GM21723 (cell line): ENCODE results near the gene IFNLR1.

Experiments
- ATAC-seq: cut with Tn5 transposase; IDR thresholded peaks from one replicate; pipeline ENCODE4 v1.9.1; 2021; ENCODE audit warnings: mild to moderate bottlenecking, moderate library complexity; ENCODE audit not compliant: unreplicated experiment

The IFNLR1 gene

DNA sequence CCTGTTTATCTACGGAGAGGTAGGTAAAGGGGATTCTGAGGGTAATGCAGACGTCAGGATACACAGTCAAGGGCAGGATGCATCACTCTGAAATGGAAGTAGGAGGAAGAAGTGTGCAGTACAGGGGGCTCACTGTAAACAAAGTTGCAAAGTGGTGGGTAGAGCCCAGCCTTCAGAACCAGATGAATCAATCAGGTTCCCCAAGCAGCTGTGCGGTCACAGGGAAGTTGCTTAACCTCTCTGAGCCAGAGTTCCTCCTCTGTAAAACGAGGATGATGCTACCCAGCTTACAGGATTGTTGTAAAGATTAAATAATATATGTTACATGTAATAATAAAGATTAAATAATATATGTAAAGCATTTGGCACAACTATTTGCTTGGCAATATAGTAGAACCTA is 61.6 kb downstream of the IFNLR1 start:
- no peak for ATAC-seq

DNA sequence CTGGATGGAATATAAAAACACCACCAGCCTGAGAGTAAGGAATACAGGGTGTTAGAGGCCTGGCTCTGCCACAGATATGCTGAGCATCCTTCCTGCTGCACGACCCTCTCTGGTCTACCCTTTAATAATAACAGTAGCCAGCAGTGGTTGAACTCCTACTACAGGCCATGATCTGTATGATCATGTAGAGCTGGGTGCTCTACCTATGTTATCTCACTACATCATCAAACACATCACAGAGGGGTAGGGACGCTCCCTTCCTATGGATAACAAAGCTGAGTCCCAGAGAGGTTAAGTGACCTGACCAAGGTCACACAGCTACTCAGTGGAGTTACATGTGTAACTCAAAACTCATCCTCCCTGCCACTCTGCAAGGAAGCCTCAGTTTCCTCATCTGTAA is 62.1 kb downstream of the IFNLR1 start:
- no peak for ATAC-seq

DNA sequence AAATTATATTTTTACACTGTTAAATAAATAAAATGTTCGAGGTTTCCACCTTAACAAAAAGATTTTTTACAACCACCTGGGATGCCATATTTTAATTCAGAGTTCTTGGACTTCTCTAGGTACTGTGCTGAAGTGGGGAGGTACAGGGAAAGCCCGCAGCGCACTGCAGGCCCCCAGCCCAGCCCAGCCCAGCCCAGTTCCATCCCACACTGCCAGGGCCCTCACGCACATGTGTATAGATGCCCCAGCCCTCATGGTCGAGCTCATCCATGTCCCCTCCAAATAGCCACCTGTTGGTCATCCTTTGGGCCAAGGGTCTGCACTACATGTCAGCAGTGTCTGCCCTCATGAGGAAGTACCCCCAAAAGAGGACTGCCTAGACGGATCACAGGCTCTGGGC is 63.5 kb downstream of the IFNLR1 start:
- no peak for ATAC-seq

GRCh38 chr1:24122776-24123175 is 64.3 kb downstream of the IFNLR1 start:
- no peak for ATAC-seq

- no peak for ATAC-seq
Observed at GRCh38 chr1:24121406-24121805, 65.7 kb downstream of the IFNLR1 start.

DNA sequence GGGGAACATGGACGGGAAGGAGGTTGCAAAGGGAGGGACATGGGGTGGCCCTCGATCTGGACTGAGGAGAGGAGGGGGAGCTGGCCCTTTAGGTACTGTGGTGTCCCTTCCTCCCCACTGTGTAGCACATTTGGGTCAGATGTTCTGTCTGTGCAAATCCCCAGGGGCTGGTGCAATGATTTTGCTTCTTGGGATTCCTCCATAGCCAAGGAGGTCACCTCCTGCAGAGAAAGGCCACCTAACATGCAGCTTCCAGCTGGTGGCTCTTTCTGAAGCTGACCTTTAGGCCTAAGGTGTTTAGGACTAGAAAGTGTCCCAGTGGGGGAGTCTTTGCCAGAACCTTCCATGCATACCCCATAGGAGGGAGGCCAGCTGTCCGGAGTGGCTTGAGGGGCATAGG is 66.1 kb downstream of the IFNLR1 start:
- ATAC-seq = no peak

- ATAC-seq = no peak
Observed at GRCh38 chr1:24119859-24120756, 67.0 kb downstream of the IFNLR1 start.

DNA sequence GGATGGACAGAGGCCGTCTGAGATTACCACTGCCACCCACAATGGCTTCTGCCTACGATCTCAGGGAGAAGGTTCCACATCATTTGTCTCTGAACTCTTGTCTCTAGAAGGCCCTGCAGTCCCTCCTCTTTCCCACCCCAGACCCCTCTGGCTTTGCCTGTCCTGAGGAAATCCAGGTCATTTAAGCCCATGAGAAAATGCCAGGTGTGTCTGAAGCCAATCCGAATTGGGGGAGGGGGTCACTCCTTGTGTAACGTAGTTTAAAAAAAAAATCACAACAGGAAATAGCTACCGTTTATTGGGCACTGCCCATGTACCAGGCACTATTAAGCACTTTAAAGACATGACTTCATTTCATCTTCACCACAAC is 67.6 kb downstream of the IFNLR1 start:
- no peak for ATAC-seq

DNA sequence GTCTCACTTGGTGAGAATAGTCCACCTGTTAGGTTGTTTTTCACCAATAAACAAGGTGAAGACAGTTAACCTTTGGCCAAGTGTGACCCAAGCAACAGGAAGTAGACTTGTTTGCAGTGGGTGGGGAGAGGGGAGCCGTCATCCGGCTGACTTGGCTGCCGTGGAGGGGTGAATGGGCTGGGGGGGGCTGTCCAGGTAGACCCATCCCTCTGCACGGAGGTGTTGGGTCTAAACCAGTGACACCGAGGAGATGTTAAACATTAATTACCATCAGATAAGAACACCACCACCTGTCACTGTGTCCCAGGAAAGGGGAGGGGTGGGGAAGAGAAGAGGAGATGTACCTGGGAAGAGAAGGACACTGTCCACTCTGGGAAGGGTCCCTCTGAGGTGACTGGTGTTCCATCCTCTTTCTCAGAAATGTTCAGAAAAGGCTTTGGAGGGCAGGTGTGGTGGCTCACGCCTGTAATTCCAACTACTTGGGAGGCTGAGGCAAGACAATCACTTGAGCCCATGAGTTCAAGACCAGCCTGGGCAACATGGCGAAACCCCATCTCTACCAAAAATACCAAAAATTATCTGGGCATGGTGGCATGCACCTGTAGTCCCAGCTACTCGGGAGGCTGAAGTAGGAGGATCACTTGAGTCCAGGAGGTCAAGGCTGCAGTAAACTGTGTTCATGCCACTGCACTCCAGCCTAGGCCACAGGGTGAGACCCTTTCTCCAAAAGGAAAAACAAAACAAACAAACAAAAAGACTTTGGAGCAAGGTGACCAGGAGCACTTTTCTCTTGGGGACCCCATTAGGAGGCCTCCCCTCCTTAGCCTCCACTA is 68.5 kb downstream of the IFNLR1 start:
- ATAC-seq = no peak

DNA sequence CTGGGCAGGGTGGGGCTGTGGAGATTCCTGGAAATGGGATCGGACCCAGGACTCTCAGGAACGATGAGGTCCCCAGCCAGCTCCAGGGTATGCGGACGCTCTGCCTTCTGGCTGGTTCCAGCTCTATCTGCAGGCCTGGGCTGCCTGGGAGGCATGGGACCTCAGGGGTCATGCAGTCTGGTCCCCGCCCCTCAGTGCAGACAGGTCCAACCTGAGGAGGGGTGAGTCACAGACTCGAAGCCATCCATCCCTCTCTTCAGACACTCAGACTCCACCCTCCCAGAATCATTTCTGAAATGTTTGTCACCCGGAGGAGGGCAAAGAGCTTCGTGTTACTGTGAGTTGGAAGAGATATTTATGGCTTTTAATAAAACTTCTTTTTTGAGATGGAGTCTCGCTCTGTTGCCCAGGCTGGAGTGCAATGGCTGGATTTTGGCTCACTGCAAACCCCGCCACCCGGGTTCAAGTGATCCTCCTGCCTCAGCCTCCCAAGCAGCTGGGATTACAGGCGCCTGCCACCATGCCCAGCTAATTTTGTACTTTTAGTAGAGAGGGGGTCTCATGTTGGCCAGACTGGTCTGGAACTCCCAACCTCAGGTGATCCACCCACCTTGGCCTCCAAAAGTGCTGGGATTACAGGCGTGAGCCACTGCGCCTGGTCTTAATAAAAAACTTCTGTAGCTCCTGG is 69.2 kb downstream of the IFNLR1 start:
- no peak for ATAC-seq

GRCh38 chr1:24117132-24117531 is 70.0 kb downstream of the IFNLR1 start:
- no peak for ATAC-seq

- no peak for ATAC-seq
Observed at GRCh38 chr1:24114753-24115152, 72.3 kb downstream of the IFNLR1 start.

DNA sequence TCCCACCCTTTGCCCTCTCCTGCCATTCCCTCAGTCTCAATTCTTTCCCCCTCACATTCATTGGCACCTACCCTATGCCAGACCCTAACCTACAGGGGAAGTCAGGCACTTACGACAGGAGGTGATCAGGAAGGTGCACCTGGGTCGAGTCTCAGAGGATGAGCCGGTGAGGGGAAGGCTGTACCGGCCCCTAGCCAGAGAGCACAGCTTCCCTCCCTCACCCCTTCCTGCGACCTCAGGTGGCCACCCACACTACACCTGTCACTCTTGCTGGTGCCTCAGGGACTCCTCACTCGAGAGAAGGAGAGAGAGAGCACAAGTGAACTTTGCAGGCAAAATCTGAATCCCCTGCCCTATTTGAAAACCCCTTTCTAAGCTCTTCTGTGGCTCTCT is 73.5 kb downstream of the IFNLR1 start:
- ATAC-seq = no peak

GRCh38 chr1:24111996-24112779 is 74.9 kb downstream of the IFNLR1 start, which contains the start of gene MYOM3:
MYOM3 (minus strand) TSS chr1:24112135; CDS start chr1:24108636, 3,499 bp downstream.
- no peak for ATAC-seq

GRCh38 chr1:24111262-24111995 is 75.7 kb downstream of the IFNLR1 start:
- no peak for ATAC-seq

DNA sequence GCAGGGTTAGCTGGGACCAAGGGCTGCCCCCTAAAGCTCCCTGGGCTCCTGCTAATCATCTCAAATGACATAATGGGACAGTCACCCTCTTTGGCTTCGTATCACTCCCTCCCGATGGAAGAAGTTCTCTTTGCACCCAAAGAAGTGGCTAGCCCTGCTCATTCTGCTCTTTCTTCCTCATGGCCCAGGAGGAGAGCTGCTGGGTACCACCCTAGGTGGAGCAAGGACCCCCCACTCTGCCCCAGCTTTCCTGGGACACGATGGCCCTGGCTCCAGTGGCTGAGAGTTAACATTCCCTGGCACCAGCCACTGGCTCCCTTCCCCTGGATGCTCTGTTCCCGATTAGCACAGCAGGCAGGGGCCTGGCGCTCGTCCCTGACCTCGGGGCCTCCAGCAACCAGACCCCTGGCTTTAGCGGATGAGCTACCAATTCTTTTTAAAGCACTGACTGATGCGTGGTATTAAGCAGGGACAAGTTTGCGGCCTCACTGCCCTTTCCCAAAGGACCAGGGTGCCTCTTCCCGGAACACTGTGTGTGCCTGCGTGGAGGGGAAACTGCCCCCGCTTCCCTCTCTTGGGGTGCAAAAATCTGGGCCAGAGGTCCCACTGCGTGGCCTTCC is 76.3 kb downstream of the IFNLR1 start:
- ATAC-seq = no peak

GRCh38 chr1:24109686-24110475 is 77.2 kb downstream of the IFNLR1 start:
- ATAC-seq = no peak

GRCh38 chr1:24109166-24109483 is 78.0 kb downstream of the IFNLR1 start:
- no peak for ATAC-seq
